GM19043 (cell line): ENCODE results near the gene SAE1.

Experiments
- ATAC-seq: cut with Tn5 transposase; IDR thresholded peaks from one replicate; pipeline ENCODE4 v1.9.1; 2021; ENCODE audit warnings: low read depth; ENCODE audit not compliant: unreplicated experiment

Gene SAE1

GRCh38 chr19:47203254-47203653 lies 72.6 kb downstream of the SAE1 start:
- no peak for ATAC-seq

GRCh38 chr19:47209319-47210179 lies 78.9 kb downstream of the SAE1 start:
- no peak for ATAC-seq

- ATAC-seq = no peak
Measured at GRCh38 chr19:47210180-47210490, 79.5 kb downstream of the SAE1 start.

- ATAC-seq = no peak
Measured at GRCh38 chr19:47210689-47211316, 80.2 kb downstream of the SAE1 start.

GRCh38 chr19:47215581-47215980 lies 84.9 kb downstream of the SAE1 start:
- ATAC-seq = no peak

- ATAC-seq = no peak
Measured at GRCh38 chr19:47221080-47221841, 90.6 kb downstream of the SAE1 start.

- no peak for ATAC-seq
Measured at GRCh38 chr19:47221890-47222289, 91.3 kb downstream of the SAE1 start.

GRCh38 chr19:47225746-47226425 lies 95.3 kb downstream of the SAE1 start:
- ATAC-seq = no peak

- no peak for ATAC-seq
Measured at GRCh38 chr19:47226426-47227351, 96.1 kb downstream of the SAE1 start.

GRCh38 chr19:47227352-47228167 lies 96.9 kb downstream of the SAE1 start:
- ATAC-seq = no peak

GRCh38 chr19:47228168-47228936 lies 97.7 kb downstream of the SAE1 start:
- no peak for ATAC-seq

GRCh38 chr19:47228937-47229675 lies 98.5 kb downstream of the SAE1 start:
- no peak for ATAC-seq

GRCh38 chr19:47229676-47230053 lies 99.0 kb downstream of the SAE1 start:
- no peak for ATAC-seq

- no peak for ATAC-seq
Measured at GRCh38 chr19:47230054-47230920, 99.7 kb downstream of the SAE1 start.

GRCh38 chr19:47230921-47231214 lies 100.2 kb downstream of the SAE1 start, which contains the start of gene BBC3:
Gene BBC3, minus strand, starts transcription at chr19:47231199. Its CDS starts 2,768 bp downstream, at chr19:47228431.
- ATAC-seq = no peak

GRCh38 chr19:47231215-47232054 lies 100.8 kb downstream of the SAE1 start:
- no peak for ATAC-seq
